H9 (cell line): ENCODE measurements around the gene LDLRAD4. TPM values are rescaled to one million over a fixed set of nuclear protein-coding genes. Genes with fewer than 3 reads are reported as not detected.
A peak's percentile ranks its signal among the peaks of the same experiment; 100 is the strongest.

Experiments
- DNase-seq: peaks from one replicate; pipeline ENCODE4 v3.0.0-alpha.2; 2017
- H2AFZ ChIP-seq: one replicate; pipeline ENCODE4 v1.6.1; 2013; ENCODE audit warnings: mild to moderate bottlenecking, low read length, control low read depth, moderate library complexity
- H2AK5ac ChIP-seq: 2 replicates; pipeline ENCODE4 v1.6.1; 2013; ENCODE audit warnings: low read length, control low read depth, mixed read lengths; ENCODE audit not compliant: insufficient read length
- H2BK120ac ChIP-seq: one replicate; pipeline ENCODE4 v1.6.1; 2013; ENCODE audit warnings: low read depth, mild to moderate bottlenecking, low read length, control low read depth, inconsistent platforms; ENCODE audit not compliant: poor library complexity, severe bottlenecking
- H2BK12ac ChIP-seq: 2 replicates; pipeline ENCODE4 v1.6.1; 2013; ENCODE audit warnings: low read length, control low read depth, mixed read lengths, low read depth; ENCODE audit not compliant: insufficient read length
- H2BK15ac ChIP-seq: 2 replicates; pipeline ENCODE4 v1.6.1; 2013; ENCODE audit warnings: low read depth, low read length, control low read depth
- H2BK20ac ChIP-seq: one replicate; pipeline ENCODE4 v1.6.1; 2013; ENCODE audit warnings: low read depth, mild to moderate bottlenecking, low read length, control low read depth, inconsistent platforms; ENCODE audit not compliant: poor library complexity, severe bottlenecking
- H2BK5ac ChIP-seq: 2 replicates; pipeline ENCODE4 v1.6.1; 2013; ENCODE audit warnings: low read length, control low read depth, mixed read lengths; ENCODE audit not compliant: insufficient read length
- H3K14ac ChIP-seq: 2 replicates; pipeline ENCODE4 v1.6.1; 2013; ENCODE audit warnings: low read length, control low read depth; ENCODE audit not compliant: insufficient read depth
- H3K18ac ChIP-seq: 2 replicates; pipeline ENCODE4 v1.6.1; 2013; ENCODE audit warnings: low read depth, mild to moderate bottlenecking, mixed read lengths, low read length, control low read depth; ENCODE audit not compliant: insufficient read length
- H3K23ac ChIP-seq: 2 replicates; pipeline ENCODE4 v1.6.1; 2013; ENCODE audit warnings: low read length, control low read depth, mixed read lengths, low read depth; ENCODE audit not compliant: insufficient read length
- H3K23me2 ChIP-seq: 2 replicates; pipeline ENCODE4 v1.6.1; 2013; ENCODE audit warnings: low read depth, mild to moderate bottlenecking, mixed read lengths, low read length, control low read depth; ENCODE audit not compliant: insufficient read length, poor library complexity, severe bottlenecking
- H3K27ac ChIP-seq: 2 replicates; pipeline ENCODE4 v1.5.1; 2013; ENCODE audit warnings: low read length, control low read depth, mixed read lengths, low read depth; ENCODE audit not compliant: insufficient read length
- H3K27me3 ChIP-seq: 2 replicates; pipeline ENCODE4 v1.6.1; 2013; ENCODE audit warnings: low read length, control low read depth, inconsistent platforms; ENCODE audit not compliant: insufficient read depth
- H3K4ac ChIP-seq: 2 replicates; pipeline ENCODE4 v1.6.1; 2013; ENCODE audit warnings: low read depth, mild to moderate bottlenecking, control low read depth, inconsistent platforms, low read length, moderate library complexity
- H3K4me1 ChIP-seq: 2 replicates; pipeline ENCODE4 v1.6.1; 2013; ENCODE audit warnings: low read length, control low read depth, inconsistent platforms; ENCODE audit not compliant: insufficient read depth
- H3K4me2 ChIP-seq: 2 replicates; pipeline ENCODE4 v1.6.1; 2013; ENCODE audit warnings: low read length, control low read depth, mixed read lengths; ENCODE audit not compliant: insufficient read length, insufficient read depth
- H3K56ac ChIP-seq: 2 replicates; pipeline ENCODE4 v1.6.1; 2013; ENCODE audit warnings: low read depth, mild to moderate bottlenecking, mixed read lengths, low read length, control low read depth; ENCODE audit not compliant: insufficient read length
- H3K79me1 ChIP-seq: 2 replicates; pipeline ENCODE4 v1.6.1; 2013; ENCODE audit warnings: low read depth, mild to moderate bottlenecking, moderate library complexity, low read length, control low read depth, inconsistent platforms; ENCODE audit not compliant: insufficient read depth, poor library complexity, severe bottlenecking
- H3K79me2 ChIP-seq: 2 replicates; pipeline ENCODE4 v1.6.1; 2013; ENCODE audit warnings: low read length, control low read depth, inconsistent platforms; ENCODE audit not compliant: insufficient read depth
- H3K9ac ChIP-seq: 2 replicates; pipeline ENCODE4 v1.6.1; 2013; ENCODE audit warnings: low read length, control low read depth, mixed read lengths; ENCODE audit not compliant: insufficient read length; ENCODE audit errors: extremely low read depth
- H3K9me3 ChIP-seq: one replicate; pipeline ENCODE4 v1.6.1; 2013; ENCODE audit warnings: low read depth, low read length, inconsistent platforms; ENCODE audit not compliant: control insufficient read depth
- H3T11ph ChIP-seq: one replicate; pipeline ENCODE4 v1.6.1; 2013; ENCODE audit warnings: mild to moderate bottlenecking, low read length, control low read depth, inconsistent platforms
- H4K20me1 ChIP-seq: one replicate; pipeline ENCODE4 v1.6.1; 2013; ENCODE audit not compliant: control insufficient read depth, insufficient read length, insufficient read depth
- H4K5ac ChIP-seq: 2 replicates; pipeline ENCODE4 v1.6.1; 2013; ENCODE audit warnings: low read depth, mild to moderate bottlenecking, mixed read lengths, low read length, control low read depth; ENCODE audit not compliant: insufficient read length
- H4K8ac ChIP-seq: replicated peaks from 2 replicates; pipeline ENCODE4 v1.6.1; 2013; ENCODE audit warnings: low read length, control low read depth, mixed read lengths, low read depth; ENCODE audit not compliant: insufficient read length
- H4K91ac ChIP-seq: 2 replicates; pipeline ENCODE4 v1.6.1; 2013; ENCODE audit warnings: low read depth, mild to moderate bottlenecking, moderate library complexity, mixed read lengths, low read length, control low read depth; ENCODE audit not compliant: insufficient read length
- H3K27ac Mint-ChIP-seq, 3 experiments: 2 replicates in 2 of 3; 3 replicates in 1 of 3; pipeline ENCODE4 v1.8.0; 2020 to 2021; ENCODE audit warnings: mixed read lengths in 3 of 3, mild to moderate bottlenecking in 1 of 3, moderate library complexity in 1 of 3
- H3K27me3 Mint-ChIP-seq: 2 replicates; pipeline ENCODE4 v1.8.0; 2021; ENCODE audit warnings: low read depth, mild to moderate bottlenecking, moderate library complexity, mixed read lengths
- H3K36me3 Mint-ChIP-seq, 3 experiments: 2 replicates in 2 of 3; 3 replicates in 1 of 3; pipeline ENCODE4 v1.8.0; 2020 to 2021; ENCODE audit warnings: low read depth in 3 of 3, mixed read lengths in 3 of 3; ENCODE audit not compliant: insufficient read depth in 1 of 3
- H3K4me1 Mint-ChIP-seq, 2 experiments: 2 replicates each; pipeline ENCODE4 v1.8.0; 2020; ENCODE audit warnings: mixed read lengths in 2 of 2
- H3K4me3 Mint-ChIP-seq, 2 experiments: 2 replicates in 1 of 2; 3 replicates in 1 of 2; pipeline ENCODE4 v1.8.0; 2020 to 2021; ENCODE audit warnings: mild to moderate bottlenecking in 2 of 2, mixed read lengths in 2 of 2, moderate library complexity in 1 of 2
- H3K9me3 Mint-ChIP-seq, 2 experiments: 2 replicates in 1 of 2; 3 replicates in 1 of 2; pipeline ENCODE4 v1.8.0; 2020; ENCODE audit warnings: mild to moderate bottlenecking in 2 of 2, mixed read lengths in 2 of 2, moderate library complexity in 1 of 2
- CTCF ChIP-seq: fragments of 200-600 bp; sonication (generic); conservative IDR thresholded peaks from 3 replicates; pipeline ENCODE4 v1.8.0; 2021; ENCODE audit warnings: antibody characterized with exemption, mild to moderate bottlenecking
- WGBS: extraction: QIAGEN DNeasy Blood & Tissue Kit; methylation state at CpG from one replicate; pipeline ENCODE4 v1.1.7; 2013; ENCODE audit warnings: missing lambda C conversion rate, low lambda C conversion rate, mixed read lengths; ENCODE audit not compliant: insufficient read length; ENCODE audit errors: extremely low coverage; 5-methylcytosine and 5-hydroxymethylcytosine counted together
- total RNA-seq: library from RNA; stranded (reverse); gene quantifications from 2 replicates; pipeline ENCODE4 v1.2.1, GENCODE V29; 2021

Gene LDLRAD4
- total RNA-seq, 1 experiment from 2014 or later: 3.9 TPM

GRCh38 chr18:13267431-13267873, 48.9 kb downstream of the LDLRAD4 start:
- peaks cover 3% of the 10 kb centered on the region for H3K23me2 ChIP-seq
- peaks cover 30% of the 10 kb centered on the region for H3K27me3 Mint-ChIP-seq

More at GRCh38 chr18:13267431-13267873, 48.9 kb downstream of the LDLRAD4 start:
- no peak overlapping the region for H2AFZ ChIP-seq
- H3K4me1 ChIP-seq: 0 out of 2 replicates have a peak, but pooled peaks cover 2% of the 10 kb centered on the region
- H3K23ac ChIP-seq: no peak overlapping the region
- H3K79me1 ChIP-seq: no peaks in the 10 kb centered on the region
- H3K9me3 Mint-ChIP-seq: no peaks in the 10 kb centered on the region
- no CpG with 5 or more reads among the region's 7 CpGs for WGBS
- H3K56ac ChIP-seq: no peak overlapping the region
- no peak overlapping the region for H3T11ph ChIP-seq
- no peak overlapping the region for H3K9ac ChIP-seq
- no peak overlapping the region for H2AK5ac ChIP-seq
- no peak overlapping the region for H2BK120ac ChIP-seq
- H2BK20ac ChIP-seq: no peak overlapping the region
- H3K4me2 ChIP-seq: no peak overlapping the region
- no peaks in the 10 kb centered on the region for H3K27me3 ChIP-seq
- DNase-seq: peak; percentile 17
- no peaks in the 10 kb centered on the region for H3K9me3 ChIP-seq
- H4K5ac ChIP-seq: no peak overlapping the region
- no peak overlapping the region for H4K91ac ChIP-seq
- no peaks in the 10 kb centered on the region for H4K20me1 ChIP-seq
- no peak overlapping the region for H3K4me3 Mint-ChIP-seq
- no peak overlapping the region for H3K4ac ChIP-seq
- TF ChIP-seq CTCF: no peak
- no peak overlapping the region for H4K8ac ChIP-seq
- no peaks in the 10 kb centered on the region for H3K79me2 ChIP-seq
- no peaks in the 10 kb centered on the region for H3K36me3 Mint-ChIP-seq
- H2BK5ac ChIP-seq: no peak overlapping the region
- no peak overlapping the region for H3K27ac ChIP-seq
- H3K18ac ChIP-seq: no peak overlapping the region
- no peak overlapping the region for H2BK15ac ChIP-seq
- no peak overlapping the region for H3K14ac ChIP-seq
- no peak overlapping the region for H3K27ac Mint-ChIP-seq
- H3K4me1 Mint-ChIP-seq: peaks cover 24 to 31% of the 10 kb centered on the region in 2 experiments
- H2BK12ac ChIP-seq: no peak overlapping the region
